Stimulated activated CD4-positive, alpha-beta T cell treated with anti-CD3 and anti-CD28 coated beads, Interleukin-4, amount 100 ng/mL, for 24 hours (primary cell): ENCODE data around the gene OSBPL5.
"Not testable (repeated sequence)": the region's sequence is repeated elsewhere in the genome, so short reads cannot be mapped to it uniquely, and the experiment has no call there.

Experiments
- DNase-seq: peaks from one replicate; pipeline ENCODE4 v3.0.0-alpha.2; 2020

The OSBPL5 gene

GRCh38 chr11:3120071-3120792 lies 44.9 kb downstream of the OSBPL5 start:
- no peak for DNase-seq

DNA sequence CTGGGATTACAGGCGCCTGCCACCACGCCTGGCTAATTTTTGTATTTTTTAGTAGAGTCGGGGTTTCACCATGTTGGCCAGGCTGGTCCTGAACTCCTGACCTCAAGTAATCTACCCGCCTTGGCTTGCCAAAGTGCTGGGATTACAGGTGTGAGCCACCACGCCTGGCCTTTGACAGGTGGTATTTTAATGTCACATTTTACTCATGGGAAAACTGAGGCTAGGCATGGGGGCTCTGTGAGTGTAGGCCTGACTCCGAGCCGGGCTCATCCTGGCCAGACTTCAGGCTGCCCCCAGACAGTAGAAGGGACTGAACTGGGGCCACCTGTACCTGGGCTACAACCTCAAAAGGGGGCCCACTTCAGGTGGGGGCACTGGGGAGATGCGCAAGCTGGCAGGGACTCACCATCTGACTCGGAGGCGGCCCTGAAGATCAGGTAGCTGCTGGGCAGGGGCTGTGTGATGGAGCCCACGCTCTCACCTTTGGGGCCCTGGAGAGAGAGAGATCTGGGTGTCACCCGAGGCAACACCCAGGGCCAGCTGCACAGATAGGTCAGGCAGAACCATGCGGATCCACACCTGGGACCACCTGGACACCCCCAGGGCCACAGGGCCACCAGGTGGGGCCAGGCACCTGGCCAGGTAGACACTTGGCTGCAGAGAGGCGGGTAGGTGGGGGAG lies 45.8 kb downstream of the OSBPL5 start:
- DNase-seq = no peak

DNA sequence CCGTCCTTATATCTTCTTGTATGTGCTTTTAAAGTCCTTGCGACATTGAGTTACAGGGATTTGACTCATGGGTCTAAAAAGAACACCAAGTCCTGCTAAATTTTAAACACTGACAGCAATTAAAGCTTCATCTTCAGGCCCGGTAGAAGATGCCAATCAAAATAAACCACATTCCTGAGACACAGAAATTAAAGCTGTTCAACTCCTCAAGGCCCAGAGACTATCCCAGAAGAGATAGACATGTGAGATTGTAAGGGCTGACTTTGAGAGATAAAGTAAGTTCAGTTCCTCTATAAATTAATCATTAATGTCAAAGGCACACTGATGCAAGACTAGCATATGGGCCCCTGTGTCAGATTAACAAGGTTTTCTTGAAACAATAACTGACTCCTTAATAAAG lies 49.8 kb downstream of the OSBPL5 start:
- no peak for DNase-seq

DNA sequence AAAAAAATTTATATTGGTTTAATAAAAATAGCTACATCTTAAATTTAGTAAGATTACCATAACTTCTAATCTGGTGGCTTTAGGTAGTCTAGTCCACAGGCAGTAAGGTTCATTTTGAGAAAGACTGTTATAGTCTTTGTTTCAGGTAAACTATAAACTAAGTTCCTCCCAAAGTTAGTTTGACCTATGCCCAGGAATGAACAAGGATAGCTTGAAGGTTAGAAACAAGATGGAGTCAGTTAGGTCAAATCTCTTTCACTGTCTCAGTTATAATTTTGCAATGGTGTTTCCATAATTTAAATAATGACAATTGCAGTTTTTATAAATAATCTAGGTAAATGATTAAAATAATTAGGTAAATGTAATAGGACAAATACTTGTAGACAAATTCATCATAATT lies 51.4 kb downstream of the OSBPL5 start:
- DNase-seq = not testable (repeated sequence)

DNA sequence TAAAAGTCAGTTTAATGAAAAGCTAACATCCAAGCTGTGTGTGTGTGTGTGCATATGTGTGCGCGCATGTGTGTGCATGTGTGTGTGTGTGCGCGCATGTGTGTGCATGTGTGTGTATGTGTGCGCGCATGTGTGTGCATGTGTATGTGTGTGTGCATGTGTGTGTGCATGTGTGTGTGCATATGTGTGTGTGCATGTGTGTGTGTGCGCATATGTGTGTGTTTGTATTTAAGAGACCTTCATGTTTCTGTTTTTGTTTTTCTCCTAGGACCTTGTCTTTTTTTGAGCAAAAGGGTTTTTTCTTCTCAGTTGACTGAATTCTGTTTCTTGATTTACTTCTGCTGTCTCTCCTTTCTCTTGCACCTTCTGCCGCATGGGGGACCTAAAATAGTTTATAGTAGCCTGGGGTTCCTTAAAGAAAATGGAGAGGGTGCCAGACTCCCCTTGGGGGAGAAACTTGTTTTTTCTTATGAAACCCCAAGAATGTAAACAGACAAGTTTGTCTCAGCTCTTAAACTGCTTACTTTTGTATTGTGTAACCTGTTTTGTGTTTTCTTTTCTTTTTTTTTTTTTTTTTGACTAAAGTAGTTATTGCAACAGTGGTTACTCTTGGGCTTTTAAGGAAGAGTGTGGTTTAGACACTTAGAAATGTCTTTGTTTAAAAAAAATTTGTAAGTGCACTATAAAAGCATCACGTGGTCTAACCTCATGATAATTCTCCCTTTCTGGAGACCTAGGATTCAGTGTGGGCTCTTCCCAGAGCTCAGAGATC lies 53.0 kb downstream of the OSBPL5 start:
- no peak for DNase-seq

GRCh38 chr11:3111466-3111865 lies 53.6 kb downstream of the OSBPL5 start:
- DNase-seq = no peak

GRCh38 chr11:3109921-3110706 lies 55.0 kb downstream of the OSBPL5 start:
- DNase-seq = peak; percentile 36

GRCh38 chr11:3109434-3109833 lies 55.7 kb downstream of the OSBPL5 start:
- no peak for DNase-seq

DNA sequence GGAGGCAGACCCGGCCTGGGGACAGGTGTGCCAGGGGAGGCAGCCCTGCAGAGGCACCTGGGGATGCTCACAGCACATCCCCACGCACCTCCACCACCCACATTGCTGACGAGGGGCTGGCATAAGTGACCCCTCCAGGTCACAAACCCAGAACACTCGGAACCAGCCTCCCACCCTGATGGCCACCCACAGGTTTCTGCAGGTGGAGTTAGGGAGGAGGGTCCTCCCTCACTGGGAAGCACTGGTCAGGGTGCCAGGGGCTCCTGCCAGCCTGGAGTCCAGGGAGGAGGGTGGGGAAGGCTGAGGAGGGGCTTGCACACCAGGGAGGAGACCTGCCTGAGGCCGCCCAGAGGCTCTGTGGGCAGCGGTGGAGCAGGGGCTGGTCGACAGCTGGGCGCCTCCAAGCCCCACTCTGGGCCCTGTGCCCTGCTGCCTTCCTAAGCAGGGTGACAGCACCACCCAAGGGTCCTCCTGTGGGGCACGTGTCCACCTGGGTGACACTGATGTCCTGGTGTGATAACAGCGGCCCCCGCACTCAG lies 56.9 kb downstream of the OSBPL5 start:
- no peak for DNase-seq

GRCh38 chr11:3107608-3108182 lies 57.4 kb downstream of the OSBPL5 start:
- DNase-seq = no peak

- no peak for DNase-seq
Observed at GRCh38 chr11:3106736-3107524, 58.2 kb downstream of the OSBPL5 start.

DNA sequence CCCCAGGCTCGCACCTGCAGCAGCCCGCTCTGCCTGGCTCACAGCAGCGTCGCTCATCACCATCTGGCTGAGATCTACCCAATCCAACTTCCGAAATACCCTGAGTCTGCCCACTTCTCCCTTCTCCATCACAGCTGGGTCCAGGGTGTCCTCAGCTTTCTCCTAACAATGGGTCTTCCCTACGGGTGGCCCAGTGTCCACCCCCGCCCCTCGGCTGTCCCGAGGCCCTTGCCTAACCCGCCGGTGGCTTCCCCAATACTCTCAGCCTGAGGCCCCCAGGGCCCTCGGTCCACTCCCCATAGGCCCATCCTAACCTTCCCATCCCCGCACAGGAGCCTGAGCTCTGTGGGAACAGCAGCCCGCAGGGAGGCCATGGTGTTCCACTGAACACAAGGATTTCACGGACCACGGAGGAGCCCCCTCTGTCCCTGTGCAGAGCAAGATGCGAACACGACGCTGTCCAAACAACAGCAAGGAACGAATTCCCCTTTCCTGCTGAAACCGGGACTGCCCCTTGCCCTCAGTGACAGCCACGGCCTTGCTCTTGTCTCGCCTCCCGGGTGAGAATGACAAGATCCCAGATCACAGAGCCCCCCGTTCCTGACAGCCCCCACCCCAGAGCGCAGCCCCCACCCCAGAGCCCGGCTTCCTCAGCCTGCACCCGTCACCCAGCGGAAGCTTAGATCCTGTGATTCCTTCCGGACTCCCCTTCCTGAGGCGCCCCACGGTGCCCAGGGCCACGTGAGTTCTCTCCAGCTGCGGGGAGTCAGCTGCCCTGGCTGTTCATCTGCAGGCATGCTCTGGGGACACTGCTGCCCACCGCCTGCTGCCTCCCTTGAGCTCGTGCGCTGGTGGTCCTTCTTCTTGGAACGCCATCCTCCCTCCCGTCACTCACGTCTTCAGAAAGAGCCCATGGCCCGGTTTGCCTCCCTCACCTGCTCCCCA lies 59.0 kb downstream of the OSBPL5 start:
- DNase-seq = no peak

GRCh38 chr11:3104961-3105790 lies 59.9 kb downstream of the OSBPL5 start:
- no peak for DNase-seq

GRCh38 chr11:3104051-3104714 lies 60.9 kb downstream of the OSBPL5 start:
- no peak for DNase-seq

- no peak for DNase-seq
Observed at GRCh38 chr11:3103076-3103475, 62.0 kb downstream of the OSBPL5 start.

DNA sequence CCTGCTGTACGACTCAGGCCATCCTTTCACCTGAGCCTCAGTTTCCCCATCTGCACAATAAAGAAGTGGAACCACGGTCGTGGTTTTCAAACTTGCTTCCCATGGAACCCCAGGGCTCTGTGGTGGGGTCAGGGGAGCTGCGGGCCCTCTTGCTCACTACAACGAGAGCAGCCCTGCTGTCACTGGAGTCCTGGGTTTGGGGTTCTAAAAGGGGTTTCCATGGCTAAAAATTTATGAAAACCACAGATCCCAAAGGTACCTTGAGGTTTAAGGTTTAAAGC lies 62.5 kb downstream of the OSBPL5 start:
- no peak for DNase-seq

- DNase-seq = no peak
Observed at GRCh38 chr11:3101921-3102640, 63.0 kb downstream of the OSBPL5 start.

DNA sequence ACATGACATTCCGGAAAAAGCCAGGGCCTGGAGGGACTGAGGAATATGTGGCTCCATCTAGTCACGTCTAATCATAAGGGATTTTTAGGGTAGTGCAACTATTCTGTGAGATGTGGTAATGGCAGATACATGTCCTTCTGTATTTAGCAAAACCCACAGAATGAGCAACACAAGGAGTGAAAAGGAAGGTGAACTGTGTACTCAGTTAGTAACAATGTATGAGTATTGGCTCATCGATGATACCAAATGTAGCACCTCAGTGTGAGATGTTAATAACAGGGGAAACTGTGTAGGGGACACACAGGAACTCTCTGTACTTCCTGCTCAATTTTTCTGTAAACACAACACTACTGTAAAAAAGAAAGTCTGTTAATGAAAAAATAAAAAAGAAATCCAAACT lies 65.9 kb downstream of the OSBPL5 start:
- DNase-seq = no peak
